NCI-H146 (cell line): ENCODE results near the gene IL17D.
"Not testable (repeated sequence)": the region's sequence is repeated elsewhere in the genome, so short reads cannot be mapped to it uniquely, and the experiment has no call there.

Source experiments
- DNase-seq: peaks from one replicate; lab custom pipeline; 2025; lab: John Stamatoyannopoulos, UW

The IL17D gene

DNA sequence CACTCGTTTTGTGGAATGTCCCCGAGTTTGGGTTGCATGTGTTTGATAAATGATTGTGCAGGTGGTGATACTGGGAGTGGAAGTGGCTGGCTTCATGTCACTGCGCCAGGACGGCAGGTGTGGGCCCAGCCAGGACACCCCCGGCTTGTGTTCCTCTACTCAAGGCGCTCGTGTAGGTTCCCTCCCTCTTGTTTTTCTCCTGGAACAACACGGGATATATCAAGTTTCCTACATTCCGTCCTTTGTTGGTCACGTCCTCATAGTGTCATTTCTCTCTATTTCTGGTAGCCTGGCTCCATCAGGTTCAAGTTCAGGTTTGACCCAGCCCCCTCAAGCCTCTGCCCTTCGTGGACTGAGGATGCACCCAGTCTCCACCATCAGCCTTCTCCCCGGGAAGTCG is 16.3 kb downstream of the IL17D start:
- DNase-seq: no peak

DNA sequence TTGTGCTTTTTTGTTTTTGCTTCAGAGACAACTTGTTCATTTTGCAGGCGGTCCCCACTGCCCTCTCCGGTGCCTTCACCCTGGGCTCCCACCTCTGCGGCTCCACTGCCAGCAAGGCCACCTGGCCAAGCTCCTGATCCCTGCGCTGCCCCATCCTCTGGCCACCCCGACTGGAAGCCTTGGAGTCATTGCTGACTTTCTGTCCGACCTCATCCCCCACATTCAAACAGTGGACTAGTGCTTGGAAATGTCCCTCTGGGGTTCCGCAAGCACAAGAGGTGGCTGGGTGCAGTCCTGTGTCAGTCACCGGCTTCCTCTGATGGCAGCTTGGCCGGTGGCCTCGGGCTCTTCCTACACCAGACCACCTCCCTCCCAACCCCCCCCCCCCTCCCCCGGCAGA is 17.0 kb downstream of the IL17D start:
- no peak for DNase-seq

DNA sequence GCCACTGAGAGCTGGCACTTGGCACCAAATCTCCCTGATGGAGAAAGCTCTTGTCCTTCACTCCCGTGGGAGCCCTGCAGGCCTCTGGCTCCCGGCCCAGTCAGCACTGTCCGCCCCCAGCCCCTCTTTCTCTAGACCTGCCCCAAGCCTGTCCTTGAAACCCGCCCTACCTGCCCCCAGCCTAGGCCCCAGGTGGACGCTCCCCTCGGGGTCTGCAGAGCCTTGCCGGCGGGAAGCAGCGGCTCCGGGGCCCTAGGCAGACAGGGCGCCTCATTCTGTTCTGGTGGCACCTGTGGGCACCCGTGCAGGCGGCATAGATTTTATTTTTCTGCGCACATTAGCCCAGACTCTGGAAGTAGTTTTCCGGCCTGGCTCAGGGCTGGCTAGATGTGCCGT is 17.6 kb downstream of the IL17D start:
- no peak for DNase-seq

DNA sequence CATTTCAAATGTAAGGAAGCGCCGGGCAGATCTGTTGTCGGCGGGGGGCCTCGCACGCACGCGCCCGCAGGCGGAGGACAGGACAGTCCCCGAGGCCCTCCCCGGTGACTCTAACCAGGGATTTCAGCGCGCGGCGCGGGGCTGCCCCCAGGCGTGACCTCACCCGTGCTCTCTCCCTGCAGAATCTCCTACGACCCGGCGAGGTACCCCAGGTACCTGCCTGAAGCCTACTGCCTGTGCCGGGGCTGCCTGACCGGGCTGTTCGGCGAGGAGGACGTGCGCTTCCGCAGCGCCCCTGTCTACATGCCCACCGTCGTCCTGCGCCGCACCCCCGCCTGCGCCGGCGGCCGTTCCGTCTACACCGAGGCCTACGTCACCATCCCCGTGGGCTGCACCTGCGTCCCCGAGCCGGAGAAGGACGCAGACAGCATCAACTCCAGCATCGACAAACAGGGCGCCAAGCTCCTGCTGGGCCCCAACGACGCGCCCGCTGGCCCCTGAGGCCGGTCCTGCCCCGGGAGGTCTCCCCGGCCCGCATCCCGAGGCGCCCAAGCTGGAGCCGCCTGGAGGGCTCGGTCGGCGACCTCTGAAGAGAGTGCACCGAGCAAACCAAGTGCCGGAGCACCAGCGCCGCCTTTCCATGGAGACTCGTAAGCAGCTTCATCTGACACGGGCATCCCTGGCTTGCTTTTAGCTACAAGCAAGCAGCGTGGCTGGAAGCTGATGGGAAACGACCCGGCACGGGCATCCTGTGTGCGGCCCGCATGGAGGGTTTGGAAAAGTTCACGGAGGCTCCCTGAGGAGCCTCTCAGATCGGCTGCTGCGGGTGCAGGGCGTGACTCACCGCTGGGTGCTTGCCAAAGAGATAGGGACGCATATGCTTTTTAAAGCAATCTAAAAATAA is 18.2 kb downstream of the IL17D start:
- DNase-seq: peak; percentile 62

DNA sequence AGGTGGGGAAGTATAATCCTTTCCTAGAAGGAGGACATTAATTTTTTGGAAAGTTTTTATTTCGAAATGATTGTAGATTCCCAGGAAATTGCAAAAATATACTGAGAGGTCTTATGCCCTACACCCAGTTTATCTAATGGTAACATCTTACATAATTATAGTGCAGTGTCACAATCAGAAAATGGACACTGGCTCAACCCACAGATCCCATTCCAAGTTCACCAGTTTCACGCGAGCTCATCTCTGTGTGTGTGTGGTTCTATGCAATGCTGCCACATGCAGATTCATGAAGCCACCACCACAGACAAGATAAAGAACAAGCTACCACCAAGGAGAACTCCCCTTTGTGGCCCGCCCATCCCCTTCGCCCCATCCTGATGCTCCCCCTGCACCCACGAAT is 24.4 kb downstream of the IL17D start:
- DNase-seq: no peak

DNA sequence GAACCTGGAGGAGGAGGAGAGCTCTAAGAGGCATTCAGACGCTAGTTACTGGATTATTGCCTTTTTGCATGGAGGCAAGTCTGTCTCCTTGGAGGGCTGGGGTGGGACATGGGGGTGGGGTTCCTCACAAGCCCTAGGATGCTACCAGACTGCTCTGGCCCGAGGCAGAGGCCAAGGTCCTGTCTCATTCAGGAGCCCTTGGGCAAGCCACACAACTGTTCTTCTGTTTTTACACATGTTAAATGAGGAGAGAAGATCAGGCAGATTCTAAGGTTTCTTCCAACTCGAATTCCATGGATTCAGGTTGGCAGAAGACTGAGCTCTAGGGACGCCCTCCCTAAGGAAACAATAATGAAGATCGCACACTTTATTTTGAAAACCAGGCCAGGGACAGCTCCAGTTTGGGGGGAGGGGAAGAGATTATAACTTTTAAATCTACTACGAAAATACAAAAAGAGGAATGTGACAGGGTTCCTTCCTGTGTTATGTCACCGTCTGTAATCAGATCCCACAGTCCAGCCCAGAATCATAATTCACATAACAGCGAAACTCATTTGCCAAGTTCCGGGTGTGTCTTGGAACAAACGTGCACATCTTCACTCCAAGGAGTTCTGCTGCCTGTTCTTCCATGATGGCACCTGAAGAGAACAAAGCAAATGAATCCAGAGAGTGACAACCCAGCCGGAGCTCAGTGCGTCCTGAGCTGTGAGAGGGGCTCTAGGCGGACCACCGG is 25.2 kb downstream of the IL17D start:
- DNase-seq: no peak

DNA sequence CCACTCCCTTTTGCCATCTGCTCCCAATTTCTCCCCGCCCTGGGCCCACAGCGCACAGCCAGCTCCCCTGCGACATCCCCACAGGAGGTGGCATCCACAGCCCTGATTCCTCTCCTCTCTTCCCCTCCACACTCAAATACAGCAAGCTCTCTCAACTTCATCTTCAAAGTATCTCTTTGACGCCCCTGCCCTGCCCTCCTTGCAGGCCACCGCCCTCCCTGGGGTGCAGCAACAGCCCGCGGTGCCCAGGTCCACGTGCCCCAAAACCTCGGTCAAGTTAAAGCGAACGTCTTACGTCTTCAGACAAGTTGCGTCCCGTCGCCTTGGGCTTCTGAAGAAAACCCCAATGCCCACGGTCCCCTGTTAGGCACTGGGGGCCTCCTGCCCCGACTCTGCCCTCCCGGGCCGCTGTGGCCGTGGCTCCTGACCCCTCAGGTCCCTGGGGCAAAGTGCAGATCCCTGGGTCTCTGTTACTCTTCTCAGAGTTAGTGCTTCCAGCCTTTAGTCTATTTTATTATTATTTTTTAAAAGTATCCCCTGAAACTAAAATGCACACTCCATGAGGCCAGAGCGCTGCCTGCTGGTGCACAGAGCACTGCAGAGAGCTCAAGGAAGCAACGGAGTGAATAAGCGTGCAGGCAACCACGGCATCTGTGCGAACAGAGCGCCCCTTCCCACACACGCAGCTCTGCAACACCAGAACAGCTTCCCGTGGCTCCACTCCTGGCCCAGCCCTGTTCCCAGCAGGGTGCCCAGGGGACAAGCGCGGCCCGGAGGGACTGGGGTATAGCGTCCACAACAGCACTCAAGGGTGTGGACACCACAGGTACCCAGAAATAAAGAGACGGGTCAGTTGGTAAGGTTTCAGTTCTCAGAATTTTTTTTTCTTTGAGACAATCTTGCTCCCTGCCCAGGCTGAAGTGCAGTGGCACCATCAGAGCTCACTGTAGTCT is 26.4 kb downstream of the IL17D start:
- no peak for DNase-seq

DNA sequence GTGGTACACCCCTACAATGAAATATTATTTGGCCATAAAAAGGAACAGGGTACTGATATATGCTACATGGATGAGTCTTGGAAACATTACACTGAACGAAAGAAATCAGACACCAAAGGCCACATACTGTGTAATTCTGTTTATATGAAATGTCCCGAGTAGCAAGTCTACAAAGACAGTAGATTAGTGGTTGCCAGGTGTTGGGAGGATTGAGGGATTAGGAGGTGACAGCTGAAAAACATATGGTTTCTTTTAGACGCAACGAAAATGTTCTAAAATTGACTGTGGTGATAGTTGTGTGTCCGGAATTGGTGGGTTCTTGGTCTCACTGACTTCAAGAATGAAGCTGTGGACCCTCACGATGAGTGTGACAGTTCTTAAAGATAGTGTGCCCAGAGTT is 35.1 kb downstream of the IL17D start:
- DNase-seq: no peak

DNA sequence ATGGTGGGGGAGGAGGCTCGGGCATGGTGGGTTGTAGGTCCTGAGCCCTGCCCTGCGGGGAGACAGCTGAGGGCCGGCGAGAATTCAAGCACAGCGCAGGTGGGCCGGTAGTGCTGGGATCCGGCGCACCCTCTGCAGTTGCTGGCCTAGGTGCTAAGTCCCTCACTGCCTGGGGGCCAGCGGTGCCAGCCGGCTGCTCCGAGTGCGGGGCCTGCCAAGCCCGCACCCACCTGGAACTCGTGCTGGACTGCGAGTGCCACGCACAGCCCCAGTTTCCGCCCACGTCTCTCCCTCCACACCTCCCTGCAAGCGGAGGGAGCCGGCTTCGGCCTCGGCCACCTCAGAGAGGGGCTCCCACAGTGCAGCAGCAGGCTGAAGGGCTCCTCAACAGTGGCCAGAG is 36.5 kb downstream of the IL17D start:
- DNase-seq: no peak

DNA sequence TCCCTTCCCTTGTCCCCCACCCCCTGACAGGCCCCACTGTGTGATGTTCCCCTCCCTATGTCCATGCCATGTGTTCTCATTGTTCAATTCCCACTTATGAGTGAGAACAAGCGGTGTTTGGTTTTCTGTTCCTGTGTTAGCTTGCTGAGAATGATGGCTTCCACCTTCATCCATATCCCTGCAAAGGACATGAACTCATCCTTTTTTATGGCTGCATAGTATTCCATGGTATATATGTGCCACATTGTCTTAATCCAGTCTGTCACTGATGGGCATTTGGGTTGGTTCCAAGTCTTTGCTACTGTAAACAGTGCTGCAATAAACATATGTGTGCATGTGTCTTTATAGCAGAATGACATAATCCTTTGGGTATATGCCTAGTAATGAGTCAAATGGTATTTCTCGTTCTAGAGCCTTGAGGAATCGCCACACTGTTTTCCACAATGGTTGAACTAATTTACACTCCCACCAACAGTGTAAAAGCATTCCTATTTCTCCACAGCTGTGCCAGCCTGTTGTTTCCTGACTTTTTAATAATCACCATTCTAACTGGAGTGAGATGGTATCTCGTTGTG is 40.4 kb downstream of the IL17D start:
- not testable (repeated sequence) for DNase-seq

DNA sequence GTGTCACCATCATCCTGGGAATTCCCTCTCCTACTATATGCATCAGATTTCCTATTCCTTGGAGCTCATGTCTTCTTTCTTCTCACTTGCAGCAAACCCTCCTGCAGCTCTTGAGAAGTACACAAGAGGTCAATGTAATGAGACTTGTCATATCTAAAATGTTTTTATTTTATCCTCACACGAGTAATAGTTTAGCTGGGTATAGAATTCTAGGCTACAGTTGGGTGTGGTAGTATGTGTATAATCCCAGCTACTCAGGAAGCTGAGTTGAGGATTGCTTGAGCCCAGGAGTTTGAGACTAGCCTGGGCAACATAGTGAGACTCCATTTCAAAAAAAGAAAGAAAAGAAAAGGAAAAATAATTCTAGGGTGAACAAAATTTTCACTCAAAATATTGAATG is 45.9 kb downstream of the IL17D start:
- DNase-seq: no peak

DNA sequence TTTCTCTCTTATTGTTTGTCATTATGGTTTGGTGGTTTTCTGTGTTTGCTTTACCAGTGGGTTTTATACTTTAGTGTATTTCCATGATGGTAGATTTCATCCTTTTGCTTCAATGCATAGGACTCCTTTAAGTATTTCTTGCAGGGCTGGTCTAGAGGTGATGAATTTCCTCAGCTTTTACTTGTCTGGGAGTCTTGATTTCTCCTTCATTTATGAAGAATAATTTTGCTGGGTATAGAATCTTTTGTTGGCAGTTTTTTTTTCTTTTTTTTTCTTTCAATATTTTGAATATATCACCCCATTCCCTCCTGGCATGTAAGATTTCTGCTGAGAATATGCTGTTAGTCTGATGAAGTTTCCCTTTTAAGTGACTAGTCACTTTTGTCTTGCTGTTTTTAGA is 50.5 kb downstream of the IL17D start:
- no peak for DNase-seq

DNA sequence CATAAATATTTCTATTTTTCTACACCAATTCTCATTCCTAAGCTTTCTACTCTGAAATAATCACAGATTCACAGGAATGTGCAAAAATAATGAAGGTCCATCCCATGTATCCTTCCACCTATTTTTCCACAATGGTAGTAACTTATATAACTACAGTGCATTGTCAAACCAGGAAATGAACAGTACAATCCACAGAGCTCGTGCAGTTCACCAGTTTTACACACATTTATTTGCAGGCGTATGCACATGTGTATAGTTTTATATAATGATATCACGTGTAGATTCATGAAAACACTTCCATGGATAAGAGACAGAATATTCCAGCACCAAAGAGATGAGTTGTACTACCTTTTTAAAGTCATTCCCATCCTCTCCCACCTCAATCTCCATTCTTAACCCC is 57.4 kb downstream of the IL17D start:
- no peak for DNase-seq

DNA sequence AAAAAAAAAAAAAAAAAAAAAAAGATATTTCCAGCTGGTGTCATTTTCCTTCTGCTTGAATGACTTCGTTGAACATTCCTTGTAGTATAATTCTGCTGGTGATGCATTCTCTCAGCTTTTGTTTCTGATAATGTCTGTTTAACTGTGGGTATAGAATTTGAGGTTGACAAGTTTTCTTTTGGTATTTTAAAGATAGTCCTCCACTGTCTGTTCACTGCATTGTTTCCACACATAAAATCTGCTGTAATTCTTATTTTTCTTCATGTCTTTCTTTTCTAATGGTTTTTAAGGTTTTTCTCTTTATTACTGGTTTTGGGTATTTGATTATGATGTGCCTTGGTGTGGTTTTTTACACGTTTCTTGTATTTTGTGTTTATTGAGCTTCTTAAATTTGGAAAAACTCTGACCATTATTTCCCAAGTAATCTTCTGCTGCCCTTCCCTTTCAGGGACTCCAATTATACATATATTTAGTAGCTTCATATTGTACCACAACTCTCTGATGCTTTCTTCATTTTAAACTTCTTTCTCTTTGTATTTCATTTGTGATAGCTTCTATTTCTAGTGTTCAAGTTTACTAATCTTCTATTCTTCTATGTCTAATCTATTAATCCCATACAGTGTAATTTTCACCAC is 63.9 kb downstream of the IL17D start:
- no peak for DNase-seq

DNA sequence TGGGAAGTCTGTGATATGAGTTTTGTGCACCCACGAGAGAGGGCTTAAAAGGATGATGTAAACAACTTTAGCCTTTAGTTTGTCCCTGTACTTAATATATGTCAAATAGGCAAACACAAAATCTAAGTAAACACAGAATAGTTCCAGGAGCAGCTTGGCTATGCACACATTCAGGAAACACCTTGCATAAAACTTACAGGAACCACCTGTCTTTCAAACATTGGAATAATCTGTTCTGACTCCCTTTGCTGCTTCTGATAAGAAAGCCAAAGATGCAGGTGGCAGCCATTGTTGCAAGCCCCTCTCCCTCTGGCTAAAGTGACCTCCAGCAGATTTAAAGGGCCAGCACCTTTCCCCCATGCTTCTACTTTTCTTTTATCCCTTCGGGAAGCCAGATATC is 65.6 kb downstream of the IL17D start:
- peak; percentile 21 for DNase-seq

DNA sequence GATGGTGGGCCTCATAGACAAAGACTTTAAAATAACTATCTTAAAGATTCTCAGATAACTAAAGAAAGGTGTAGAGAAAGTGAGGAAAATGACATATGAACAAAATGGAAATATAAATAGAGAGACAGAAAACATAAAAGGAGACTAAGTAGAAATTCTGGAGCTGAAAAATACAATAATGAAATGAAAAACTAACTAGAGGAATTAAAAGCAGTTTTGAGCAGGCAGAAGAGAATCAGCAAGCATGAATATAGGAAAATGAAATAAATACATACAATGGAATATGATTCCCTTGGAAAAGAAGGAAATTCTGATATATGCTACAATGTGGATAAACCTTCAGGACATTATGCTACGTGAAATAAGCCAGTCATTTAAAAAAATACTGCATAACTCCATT is 66.3 kb downstream of the IL17D start:
- DNase-seq: no peak
